HFFc6 (cell line): Measurements from ENCODE around the gene ERBB3. TPM values are rescaled to one million over a fixed set of nuclear protein-coding genes. Genes with fewer than 3 reads are reported as not detected.
"Not testable (repeated sequence)": the region's sequence is repeated elsewhere in the genome, so short reads cannot be mapped to it uniquely, and the experiment has no call there.

ENCODE experiments used
- DNase-seq: peaks from one replicate; pipeline ENCODE4 v3.0.0-alpha.2; 2018
- H3K27ac Mint-ChIP-seq: 2 replicates; pipeline ENCODE4 v1.8.0; 2020; ENCODE audit warnings: mild to moderate bottlenecking, mixed read lengths
- H3K27me3 Mint-ChIP-seq: 2 replicates; pipeline ENCODE4 v1.8.0; 2021; ENCODE audit warnings: mild to moderate bottlenecking, moderate library complexity, mixed read lengths; ENCODE audit not compliant: insufficient read depth
- H3K36me3 Mint-ChIP-seq: 2 replicates; pipeline ENCODE4 v1.8.0; 2021; ENCODE audit warnings: low read depth, mixed read lengths
- H3K4me1 Mint-ChIP-seq: 2 replicates; pipeline ENCODE4 v1.8.0; 2020; ENCODE audit warnings: low read depth, mixed read lengths
- H3K4me3 Mint-ChIP-seq: 2 replicates; pipeline ENCODE4 v1.8.0; 2020; ENCODE audit warnings: mild to moderate bottlenecking, moderate library complexity, mixed read lengths
- H3K9me3 Mint-ChIP-seq: 2 replicates; pipeline ENCODE4 v1.8.0; 2020; ENCODE audit warnings: mild to moderate bottlenecking, mixed read lengths
- CTCF ChIP-seq: fragments of 200-600 bp; sonication (generic); IDR thresholded peaks from 2 replicates; pipeline ENCODE4 v1.5.0; 2021; ENCODE audit warnings: antibody characterized with exemption, mild to moderate bottlenecking
- total RNA-seq, 6 experiments: library from RNA; stranded (reverse); fragmentation: NEBNext Ultra II Directional; extraction: Animal tissue kit (Norgen Biotek cat#: 25700); gene quantifications; 2 replicates in 1 of 6; 3 replicates in 5 of 6; pipeline ENCODE4 v1.2.3, GENCODE V29; 2021

Gene ERBB3
- total RNA-seq, 6 experiments from 2014 or later: 1.0 to 2.5 (median 1.8) TPM

- TF ChIP-seq CTCF: no peak
- Mint-ChIP-seq H3K4me1 (peaks cover 23% of the 10 kb centered on the region), H3K27ac (no peak overlapping the region), H3K36me3 (no peaks in the 10 kb centered on the region), H3K27me3 (no peaks in the 10 kb centered on the region), H3K4me3 (no peak overlapping the region), H3K9me3 (no peaks in the 10 kb centered on the region)
- no peak for DNase-seq
These were observed 5.6 kb upstream of the ERBB3 start for GRCh38 chr12:56074396-56074795.

- DNase-seq, H3K4me3 Mint-ChIP-seq, H3K9me3 Mint-ChIP-seq, H3K4me1 Mint-ChIP-seq, H3K27ac Mint-ChIP-seq, H3K36me3 Mint-ChIP-seq: not testable (repeated sequence)
- H3K27me3 Mint-ChIP-seq: peaks cover 13% of the 10 kb centered on the region
These were observed 2.0 kb upstream of the ERBB3 start for GRCh38 chr12:56077966-56078365.

GRCh38 chr12:56078427-56078826 is 1.5 kb upstream of the ERBB3 start:
- Mint-ChIP-seq H3K27ac (peak overlapping the region; percentile 73; the same call in 1 of the 2 replicates), H3K36me3 (no peaks in the 10 kb centered on the region)

GRCh38 chr12:56078931-56079722 is 838 bp upstream of the ERBB3 start:
- Mint-ChIP-seq H3K27ac (peak overlapping the region; percentile 73), H3K36me3 (no peaks in the 10 kb centered on the region)

More at GRCh38 chr12:56078427-56078826, 1.5 kb upstream of the ERBB3 start:
- Mint-ChIP-seq H3K27me3 (peaks cover 13% of the 10 kb centered on the region), H3K4me1 (peaks cover 7% of the 10 kb centered on the region), H3K4me3 (peak overlapping the region; percentile 90; the same call in 1 of the 2 replicates), H3K9me3 (no peaks in the 10 kb centered on the region)
- no peak for TF ChIP-seq CTCF
- no peak for DNase-seq

GRCh38 chr12:56080556-56081138 is 682 bp downstream of the ERBB3 start:
- H3K27me3 Mint-ChIP-seq: peaks cover 14% of the 10 kb centered on the region
- peak overlapping the region; percentile 54 for H3K4me3 Mint-ChIP-seq
- no peak overlapping the region for H3K27ac Mint-ChIP-seq
- peaks cover 7% of the 10 kb centered on the region for H3K4me1 Mint-ChIP-seq
- H3K36me3 Mint-ChIP-seq: no peaks in the 10 kb centered on the region
- H3K9me3 Mint-ChIP-seq: no peaks in the 10 kb centered on the region
- 0 out of 2 replicates have a peak, but pooled peaks have one; percentile 8 for TF ChIP-seq CTCF
- DNase-seq: no peak

More at GRCh38 chr12:56078931-56079722, 838 bp upstream of the ERBB3 start:
- peak; percentile 87 for DNase-seq
- Mint-ChIP-seq H3K9me3 (no peaks in the 10 kb centered on the region), H3K4me1 (peaks cover 7% of the 10 kb centered on the region), H3K4me3 (peak overlapping the region; percentile 90), H3K27me3 (peaks cover 13% of the 10 kb centered on the region)
- peak; percentile 87 for TF ChIP-seq CTCF
